NCI-H2196 (cell line): ENCODE measurements around the gene RPL36AL.

Source experiments
- DNase-seq: peaks from one replicate; lab custom pipeline; 2025; ENCODE audit not compliant: unreplicated experiment; lab: John Stamatoyannopoulos, UW

RPL36AL gene

DNA sequence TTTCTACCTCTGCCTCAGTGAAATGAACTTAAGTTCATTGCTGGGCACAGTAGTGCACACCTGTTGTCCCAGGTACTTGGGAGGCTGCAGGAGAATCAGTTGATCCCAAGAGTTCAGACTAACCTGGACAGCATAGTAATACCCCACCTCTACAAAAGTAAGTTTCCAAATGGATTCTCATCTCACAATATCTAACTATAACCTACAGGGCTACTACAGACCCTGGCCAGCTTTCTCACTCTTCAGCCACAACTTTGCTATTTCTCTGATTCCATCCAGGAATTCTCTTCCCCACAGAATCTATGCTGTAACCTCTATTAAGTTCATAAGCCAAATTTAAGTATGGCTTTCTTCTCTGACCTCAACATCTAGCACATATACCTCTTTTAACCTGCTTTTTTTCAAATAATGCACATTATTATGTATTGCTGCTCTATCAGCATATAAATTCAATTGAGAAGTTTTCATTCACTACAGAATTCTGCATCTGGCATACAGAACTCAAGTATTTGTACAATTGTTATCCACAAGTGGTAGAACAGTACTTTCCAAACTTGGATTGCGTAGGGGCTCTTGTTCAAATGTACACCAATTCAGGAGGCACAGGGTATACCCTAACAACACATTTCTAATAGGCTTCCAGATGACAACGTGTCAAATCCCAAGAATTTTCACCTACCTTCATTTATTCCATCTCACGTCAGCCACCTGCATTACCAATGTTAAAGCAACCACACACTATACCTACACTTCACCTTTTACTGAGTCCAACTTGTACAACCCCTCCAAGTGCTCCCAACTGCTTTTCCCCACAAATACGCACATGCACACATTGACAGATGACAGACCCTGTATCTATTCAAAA is 38.1 kb downstream of the RPL36AL start:
- DNase-seq = no peak

- no peak for DNase-seq
Observed at GRCh38 chr14:49581209-49582112, 39.0 kb downstream of the RPL36AL start.

GRCh38 chr14:49579841-49580240 is 40.6 kb downstream of the RPL36AL start:
- no peak for DNase-seq

DNA sequence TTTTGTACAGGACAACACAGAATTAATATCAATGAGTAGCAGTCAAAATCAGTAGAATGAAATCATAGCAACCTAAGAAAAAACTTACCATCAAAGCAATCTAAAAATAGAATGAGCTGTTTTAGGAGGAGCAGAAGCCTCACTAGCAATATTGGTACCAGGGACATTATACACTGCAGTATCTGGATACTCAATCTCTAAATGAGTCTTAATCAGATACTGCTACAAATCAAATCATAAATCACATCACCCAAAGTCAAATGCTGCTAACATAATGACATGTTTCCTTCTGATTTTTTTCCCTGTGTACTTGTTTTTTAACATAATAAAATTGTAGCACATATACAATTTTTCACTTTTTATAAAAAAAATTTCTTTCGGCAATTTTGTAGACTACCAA is 42.3 kb downstream of the RPL36AL start:
- no peak for DNase-seq

DNA sequence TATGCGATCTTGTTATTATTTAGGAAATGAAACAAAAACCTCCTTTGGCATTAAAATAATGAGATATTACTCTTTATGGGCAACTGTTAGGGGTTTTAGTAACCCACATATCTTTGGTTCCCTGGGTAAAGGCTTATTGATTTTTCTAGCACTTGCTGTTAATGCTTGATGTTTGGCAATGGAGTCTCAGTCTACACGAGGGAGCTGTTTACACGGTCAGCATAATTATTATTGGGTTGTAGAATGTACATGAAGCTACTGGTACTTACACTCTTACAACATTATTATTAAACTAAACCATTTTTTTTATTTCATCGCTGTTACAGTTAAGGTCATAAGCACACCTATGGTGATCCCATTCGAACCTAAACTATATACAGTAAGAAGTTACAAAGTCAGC is 46.4 kb downstream of the RPL36AL start:
- DNase-seq = no peak

DNA sequence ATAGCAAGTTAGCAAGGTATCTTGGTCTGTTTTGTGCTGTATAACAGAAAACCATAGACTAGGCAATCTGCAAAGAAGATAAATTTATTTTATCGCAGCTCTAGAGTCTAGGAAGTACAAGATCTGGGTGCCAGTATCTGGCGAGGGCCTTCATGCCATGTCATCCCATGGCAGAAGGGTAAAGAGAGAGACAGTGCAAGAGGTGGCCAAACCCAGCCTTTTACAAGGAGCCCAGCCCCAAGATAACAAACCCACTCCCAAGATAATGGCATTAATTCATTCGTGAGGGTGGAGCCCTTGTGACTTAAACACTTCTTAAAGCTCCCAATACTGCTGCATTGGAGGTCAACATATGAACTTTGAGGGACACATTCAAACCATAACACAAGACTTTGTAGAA is 51.1 kb downstream of the RPL36AL start:
- no peak for DNase-seq
